ENCODE results near the gene DNAJB7.

DNA sequence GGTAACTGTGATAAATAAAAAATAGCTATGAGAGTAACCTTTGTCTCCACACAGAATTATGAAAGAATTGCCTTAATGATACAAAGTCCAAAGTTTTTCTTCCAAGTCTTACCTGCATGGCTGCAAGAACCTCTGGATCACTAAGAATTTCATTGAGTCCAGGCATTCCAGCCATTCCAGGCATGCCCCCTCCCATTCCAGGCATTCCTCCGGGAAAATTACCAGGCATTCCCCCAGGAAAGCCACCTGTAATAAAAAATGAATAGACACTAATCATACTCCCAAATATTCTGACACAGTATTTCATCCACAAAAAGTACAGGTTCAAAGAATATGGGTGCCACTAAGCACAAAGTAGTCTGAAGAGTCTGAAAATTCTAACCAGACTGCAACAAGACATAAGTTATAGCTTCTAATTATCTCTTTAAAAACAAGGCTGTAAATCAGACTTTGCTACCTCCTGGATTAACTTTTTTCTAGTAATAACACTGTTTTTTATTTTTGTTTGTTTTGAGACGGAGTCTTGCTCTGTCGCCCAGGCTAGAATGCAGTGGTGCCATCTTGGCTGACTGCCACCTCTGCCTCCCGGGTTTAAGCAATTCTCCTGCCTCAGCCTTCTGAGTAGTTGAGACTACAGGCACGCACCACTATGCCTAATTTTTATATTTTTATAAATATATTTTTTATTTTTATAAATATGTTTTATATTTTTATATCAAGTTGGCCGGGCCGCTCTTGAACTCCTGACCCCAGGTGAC lies 34.8 kb downstream of the DNAJB7 start:
- TF ChIP-seq, protein P1, sequence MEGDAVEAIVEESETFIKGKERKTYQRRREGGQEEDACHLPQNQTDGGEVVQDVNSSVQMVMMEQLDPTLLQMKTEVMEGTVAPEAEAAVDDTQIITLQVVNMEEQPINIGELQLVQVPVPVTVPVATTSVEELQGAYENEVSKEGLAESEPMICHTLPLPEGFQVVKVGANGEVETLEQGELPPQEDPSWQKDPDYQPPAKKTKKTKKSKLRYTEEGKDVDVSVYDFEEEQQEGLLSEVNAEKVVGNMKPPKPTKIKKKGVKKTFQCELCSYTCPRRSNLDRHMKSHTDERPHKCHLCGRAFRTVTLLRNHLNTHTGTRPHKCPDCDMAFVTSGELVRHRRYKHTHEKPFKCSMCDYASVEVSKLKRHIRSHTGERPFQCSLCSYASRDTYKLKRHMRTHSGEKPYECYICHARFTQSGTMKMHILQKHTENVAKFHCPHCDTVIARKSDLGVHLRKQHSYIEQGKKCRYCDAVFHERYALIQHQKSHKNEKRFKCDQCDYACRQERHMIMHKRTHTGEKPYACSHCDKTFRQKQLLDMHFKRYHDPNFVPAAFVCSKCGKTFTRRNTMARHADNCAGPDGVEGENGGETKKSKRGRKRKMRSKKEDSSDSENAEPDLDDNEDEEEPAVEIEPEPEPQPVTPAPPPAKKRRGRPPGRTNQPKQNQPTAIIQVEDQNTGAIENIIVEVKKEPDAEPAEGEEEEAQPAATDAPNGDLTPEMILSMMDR (IDR thresholded peaks at IDR 0.05; ENCODE audit: extremely low read depth in 1 of 2, insufficient read depth in 1 of 2, low read depth in 1 of 2, low read length in 2 of 2): no peak
- TF ChIP-seq FOS (IDR thresholded peaks at IDR 0.05; ENCODE audit: borderline replicate concordance, insufficient read depth, low read length) (no peak), EZH2 (IDR thresholded peaks at IDR 0.05; ENCODE audit: borderline replicate concordance, low read depth, low read length, severe bottlenecking) (no peak), POLR2A (IDR thresholded peaks at IDR 0.05; ENCODE audit: low read depth, low read length) (no peak), POLR2AphosphoS5 (IDR thresholded peaks at IDR 0.05; ENCODE audit: insufficient read depth, low read depth, low read length) (no peak), JUN (IDR thresholded peaks at IDR 0.05; ENCODE audit: borderline replicate concordance, insufficient read depth, insufficient read length, low read depth) (no peak)
- TF ChIP-seq, protein P2, sequence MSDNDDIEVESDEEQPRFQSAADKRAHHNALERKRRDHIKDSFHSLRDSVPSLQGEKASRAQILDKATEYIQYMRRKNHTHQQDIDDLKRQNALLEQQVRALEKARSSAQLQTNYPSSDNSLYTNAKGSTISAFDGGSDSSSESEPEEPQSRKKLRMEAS (IDR thresholded peaks at IDR 0.05; ENCODE audit: insufficient read depth, insufficient read length): no peak
